Measurements from ENCODE around the gene DCBLD2.

Gene DCBLD2

GRCh38 chr3:98901392-98902350 lies at the start of gene DCBLD2:
Gene DCBLD2 (minus strand): TSS chr3:98901695. CDS start chr3:98901326, 369 bp downstream.
- peak; percentile 68 for DNase-seq

DNA sequence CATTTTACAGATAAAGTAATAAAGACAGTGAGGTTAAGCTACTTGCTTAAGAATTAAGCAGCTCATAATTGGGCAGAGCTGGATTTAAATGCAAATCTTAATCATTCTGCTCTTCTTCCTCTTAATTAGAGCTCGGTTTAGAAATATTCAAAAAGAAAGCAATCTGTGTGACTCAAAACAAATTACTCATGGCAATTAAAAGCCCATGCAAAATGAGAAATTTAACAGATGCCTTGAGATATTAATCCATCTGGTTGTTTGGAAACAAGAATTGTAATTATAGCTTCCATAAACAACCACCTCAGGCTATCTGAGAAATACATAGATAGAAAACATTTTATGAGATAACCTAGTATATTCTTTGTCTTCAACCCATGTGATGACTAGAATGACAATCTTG lies 44.2 kb upstream of the DCBLD2 start:
- no peak for DNase-seq

DNA sequence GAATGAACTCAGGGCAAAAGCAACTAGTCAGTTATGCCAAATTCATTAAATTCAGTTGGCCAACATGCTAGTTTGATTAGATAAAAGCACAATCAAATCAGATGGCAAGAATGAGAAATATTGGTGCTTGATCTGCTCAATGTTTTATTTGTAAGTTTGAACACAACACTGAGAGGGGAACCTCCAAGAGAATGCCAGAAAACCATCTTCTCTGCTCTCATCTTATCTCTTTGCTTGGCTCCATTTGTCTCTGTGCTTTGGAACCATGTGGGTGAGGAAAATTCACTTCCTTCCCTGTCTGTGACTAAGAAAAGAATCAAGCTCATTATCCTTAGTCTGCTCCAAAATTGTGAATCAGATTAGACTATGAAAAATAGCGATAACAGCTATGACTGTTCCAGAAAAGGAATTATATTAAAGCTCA lies 43.6 kb upstream of the DCBLD2 start:
- no peak for DNase-seq

DNA sequence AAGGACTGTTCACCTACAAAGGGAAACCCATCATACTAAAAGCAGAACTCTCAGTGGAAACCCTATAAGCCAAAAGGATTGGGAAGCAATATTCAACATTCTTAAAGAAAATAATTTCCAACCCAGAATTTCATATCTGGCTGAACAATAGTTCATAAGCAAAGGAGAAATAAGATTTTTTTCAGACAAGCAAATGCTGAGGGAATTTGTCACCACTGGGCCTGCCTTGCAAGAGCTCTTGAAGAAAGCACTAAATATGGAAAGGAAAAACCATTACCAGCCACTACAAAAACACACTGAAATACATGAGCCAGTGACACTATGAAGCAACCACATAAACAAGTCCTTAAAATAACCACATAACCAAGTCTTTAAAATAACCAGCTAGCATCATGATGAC lies 28.9 kb upstream of the DCBLD2 start:
- DNase-seq = no peak

GRCh38 chr3:98921957-98922356 lies 20.5 kb upstream of the DCBLD2 start:
- DNase-seq = no peak

DNA sequence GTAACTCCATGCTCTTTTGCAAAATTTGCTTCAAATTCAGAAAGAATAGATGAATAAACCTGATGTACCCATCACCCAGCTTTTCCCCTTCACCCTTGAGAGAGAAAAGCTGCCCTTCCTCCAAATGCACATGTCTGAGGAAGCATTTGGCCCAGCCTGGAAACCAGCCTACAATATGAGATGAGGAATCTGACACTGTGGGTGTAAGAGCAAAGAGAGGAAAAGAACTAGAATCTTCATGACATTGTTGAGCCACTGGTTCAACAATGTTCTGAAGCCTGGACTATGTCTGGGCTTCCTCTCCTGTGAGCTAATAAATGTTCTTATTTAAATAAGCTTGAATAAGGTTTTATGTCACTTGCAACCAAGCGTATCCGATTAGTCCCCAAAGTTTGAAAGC lies 18.7 kb upstream of the DCBLD2 start:
- no peak for DNase-seq

- DNase-seq = no peak
These were observed 17.1 kb upstream of the DCBLD2 start for GRCh38 chr3:98918586-98918985.

DNA sequence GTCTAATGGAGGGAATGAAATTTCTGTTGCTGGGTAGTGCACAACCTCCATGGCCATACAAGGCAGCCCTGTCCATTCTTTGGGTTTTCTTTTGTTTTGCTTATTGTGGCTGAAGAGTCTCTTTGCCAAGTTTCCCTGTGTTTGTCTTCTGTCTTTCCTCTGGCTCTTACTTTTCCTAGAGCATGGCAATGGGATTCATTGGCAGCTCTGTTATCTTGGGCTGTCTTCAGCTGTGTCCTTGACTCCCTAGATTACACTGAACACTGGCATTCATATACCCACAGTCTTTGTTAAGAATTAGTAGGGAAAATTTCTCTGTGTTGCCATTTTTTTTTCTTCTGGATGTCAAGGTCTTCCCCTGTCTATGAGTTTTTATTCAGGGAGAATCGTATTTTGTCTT lies 16.1 kb upstream of the DCBLD2 start:
- DNase-seq = no peak

DNA sequence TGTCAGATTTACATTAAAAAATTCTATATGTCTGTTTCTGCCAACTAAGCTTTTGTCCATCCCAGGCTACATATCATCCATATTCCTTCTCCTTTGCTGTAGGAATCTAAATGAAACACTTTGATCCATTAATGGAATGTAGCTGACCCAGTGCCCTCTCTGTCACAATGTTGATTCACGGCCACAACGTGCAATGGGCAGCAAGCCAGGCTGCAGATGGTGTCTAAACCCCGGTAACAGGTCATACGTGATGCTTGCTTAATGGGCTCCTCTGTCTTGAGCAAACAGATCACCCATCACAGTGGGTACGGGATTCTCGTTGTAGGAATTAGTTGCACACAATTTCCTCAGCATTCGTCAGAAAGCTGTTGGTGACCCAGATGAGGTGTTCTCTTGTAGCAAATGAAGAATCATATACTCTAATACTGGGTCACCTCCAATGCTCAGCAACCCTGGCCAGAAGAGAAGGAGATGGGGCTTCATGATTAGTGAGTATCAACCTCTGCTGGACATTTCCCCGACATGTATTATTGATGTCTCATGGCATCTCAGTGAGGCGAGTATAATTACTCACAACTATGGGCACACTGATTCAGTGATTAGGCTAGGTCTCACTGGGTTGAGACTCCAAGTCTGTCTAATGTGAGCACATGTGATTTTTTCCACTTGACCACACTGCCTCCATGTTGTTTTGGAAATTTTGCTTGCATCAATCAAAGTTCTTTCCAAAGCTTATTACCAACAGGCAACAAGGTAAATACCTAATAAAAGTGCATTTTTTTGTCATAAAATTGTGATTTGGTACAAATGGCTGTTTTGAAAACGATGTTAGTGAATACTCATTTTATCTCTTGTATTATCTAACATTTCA lies 12.9 kb upstream of the DCBLD2 start:
- DNase-seq = no peak

DNA sequence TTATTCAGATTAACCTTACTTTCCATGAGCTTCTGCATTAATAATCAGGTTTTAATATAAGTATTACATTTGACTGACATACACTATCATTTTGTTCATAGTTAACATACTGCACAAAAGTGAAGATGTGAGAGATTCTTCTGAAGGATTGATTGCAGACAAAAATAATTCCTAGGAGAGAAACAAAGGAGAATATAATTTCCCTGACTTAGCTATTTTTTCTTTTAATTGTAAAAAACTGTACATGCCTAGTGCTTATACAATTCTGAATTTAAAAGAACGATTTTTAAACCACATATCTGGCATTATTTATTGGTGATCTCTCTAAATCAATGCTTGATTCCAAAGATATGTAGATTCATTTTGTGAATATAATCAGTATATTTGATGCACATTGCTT lies 11.0 kb upstream of the DCBLD2 start:
- DNase-seq = no peak

DNA sequence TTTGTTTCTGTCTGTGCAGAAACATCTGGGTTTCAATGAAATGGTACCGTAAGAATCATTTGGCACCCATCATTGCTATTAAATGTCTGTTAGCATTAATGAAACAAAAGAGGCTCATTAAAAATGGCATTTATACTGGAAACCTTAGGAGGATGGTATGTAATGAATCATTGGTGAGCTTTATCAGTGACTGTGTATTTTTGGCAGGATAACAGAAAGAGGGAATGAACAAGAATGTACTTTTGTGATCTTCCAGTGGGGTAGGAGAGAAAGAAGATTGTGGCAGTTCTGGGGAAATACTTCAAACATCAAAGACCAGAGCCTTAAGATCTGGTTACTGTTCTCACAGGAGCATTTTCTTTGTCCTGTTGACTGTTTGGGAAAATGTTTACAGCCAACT lies 4.7 kb upstream of the DCBLD2 start:
- no peak for DNase-seq

DNA sequence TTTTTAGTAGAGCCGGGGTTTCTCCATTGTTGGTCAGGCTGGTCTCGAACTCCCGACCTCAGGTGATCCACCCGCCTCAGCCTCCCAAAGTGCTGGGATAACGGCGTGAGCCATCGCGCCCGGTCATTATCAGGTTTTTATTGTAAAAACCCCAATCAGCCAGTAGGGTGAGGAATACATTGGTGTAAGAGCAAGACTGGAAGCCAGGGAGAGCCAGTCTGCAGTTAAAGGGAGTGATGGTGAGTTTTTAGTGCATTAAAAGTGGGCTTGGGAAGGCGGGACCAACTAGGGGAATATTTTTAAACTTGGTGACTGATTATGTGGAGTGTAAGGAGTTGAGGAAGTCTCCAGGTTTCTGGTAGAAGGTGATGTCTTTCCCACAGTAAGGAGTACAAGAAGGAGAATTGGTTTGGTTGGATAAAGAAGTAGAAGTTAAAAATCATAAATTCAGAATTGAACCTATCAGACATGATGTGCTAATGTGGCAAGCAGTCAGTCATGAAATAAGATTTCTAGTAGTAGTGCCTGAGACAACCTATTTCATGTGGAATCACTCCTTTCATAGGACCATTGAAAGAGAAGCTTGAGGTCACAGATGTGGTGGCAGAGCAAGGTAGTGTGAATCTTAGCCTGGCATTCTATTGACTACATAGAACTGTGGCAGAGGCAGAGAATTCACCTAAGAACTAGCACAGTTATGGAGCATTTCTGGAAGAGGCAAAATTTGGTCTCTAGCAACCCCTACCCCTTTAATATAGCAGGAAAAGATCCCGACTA lies 2.4 kb upstream of the DCBLD2 start:
- DNase-seq = no peak

- no peak for DNase-seq
These were observed 1.6 kb upstream of the DCBLD2 start for GRCh38 chr3:98903099-98903498.

DNA sequence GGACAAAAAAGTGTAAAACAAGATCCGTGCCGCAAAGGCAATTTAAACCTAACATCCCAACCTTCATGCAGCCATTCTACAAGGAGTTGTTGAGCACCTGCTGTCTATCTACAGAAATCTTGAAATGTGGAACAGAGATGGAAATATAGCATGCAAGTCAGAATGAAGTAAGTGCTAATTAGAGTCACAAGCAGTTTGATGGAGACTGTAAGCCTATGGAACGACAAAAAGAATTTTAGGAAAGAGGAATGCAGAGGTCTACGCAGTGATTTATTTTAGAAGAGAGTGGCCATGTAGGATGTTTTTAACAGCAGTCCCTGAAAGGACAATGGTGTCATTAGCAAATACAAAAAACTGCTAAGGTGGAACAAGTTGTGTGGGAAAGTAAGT lies 851 bp upstream of the DCBLD2 start:
- DNase-seq = no peak

GRCh38 chr3:98901119-98901391 lies 440 bp downstream of the DCBLD2 start:
- no peak for DNase-seq

GRCh38 chr3:98900265-98901118 lies 1.0 kb downstream of the DCBLD2 start:
- no peak for DNase-seq

DNA sequence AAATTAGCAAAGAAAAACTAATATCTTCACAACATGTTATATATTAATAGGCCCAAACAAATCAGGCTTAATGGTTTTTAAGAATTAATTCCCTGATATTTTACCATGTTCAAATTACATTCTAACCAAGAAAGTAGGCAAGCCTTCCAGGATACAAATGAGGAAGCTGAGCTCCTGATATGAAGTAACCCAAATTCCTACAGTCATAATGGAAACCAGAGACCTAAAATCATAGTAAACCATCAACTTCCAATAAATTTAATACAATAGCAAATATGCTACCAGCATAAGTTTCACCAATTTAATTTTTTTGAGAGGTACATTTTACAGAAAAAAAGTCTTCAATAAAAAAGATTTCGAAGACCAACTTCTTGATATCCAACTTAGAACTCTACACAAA lies 3.8 kb downstream of the DCBLD2 start:
- no peak for DNase-seq

GRCh38 chr3:98894791-98895576 lies 6.5 kb downstream of the DCBLD2 start:
- no peak for DNase-seq

- no peak for DNase-seq
These were observed 7.8 kb downstream of the DCBLD2 start for GRCh38 chr3:98893740-98894139.

- no peak for DNase-seq
These were observed 9.2 kb downstream of the DCBLD2 start for GRCh38 chr3:98892263-98892662.

Measured in cortex of kidney (tissue), 1 donor.